ENCODE measurements around the gene NEBL. TPM values are rescaled to one million over a fixed set of nuclear protein-coding genes. Genes with fewer than 3 reads are reported as not detected.

Gene NEBL
- total and polyA plus RNA-seq, 2 experiments from 2014 or later: 6.3 to 12.3 TPM

DNA sequence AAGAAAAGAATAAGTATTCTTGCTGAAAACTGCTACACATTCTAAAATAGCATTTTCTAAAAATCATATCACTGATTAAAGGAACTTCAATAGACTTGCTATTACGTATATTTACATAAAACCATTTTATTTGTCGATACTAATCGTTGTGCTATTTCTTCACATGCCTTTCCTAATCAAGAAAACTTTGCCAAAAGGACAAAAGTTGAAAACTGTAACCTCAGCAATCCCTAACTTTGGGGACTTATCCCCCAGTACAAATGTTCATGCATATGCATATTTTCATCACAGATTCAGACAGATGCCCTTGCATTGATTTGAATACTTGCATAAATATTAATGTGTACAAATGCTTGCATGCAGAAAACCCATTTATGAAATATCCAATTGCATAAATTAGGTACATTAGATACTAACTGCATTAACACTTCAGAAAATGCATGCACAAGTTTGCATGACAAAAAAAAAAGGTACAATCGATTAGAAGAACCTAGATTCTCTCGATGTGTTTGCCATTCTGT lies 35.6 kb upstream of the NEBL start:
- H4K20me1 ChIP-seq (ENCODE audit: insufficient read depth, poor library complexity, severe bottlenecking): no peaks in the 10 kb centered on the region
- H2AFZ ChIP-seq: no peak overlapping the region
- DNase-seq (ENCODE audit: low spot score): no peak
- H3K36me3 ChIP-seq (replicated peaks; ENCODE audit: insufficient read depth, low read depth): no peaks in the 10 kb centered on the region
- H3K4me2 ChIP-seq: no peak overlapping the region
- no peaks in the 10 kb centered on the region for H3K9me3 ChIP-seq (ENCODE audit: low read depth)
- H3K9me2 ChIP-seq (replicated peaks; ENCODE audit: insufficient read depth): no peaks in the 10 kb centered on the region
- WGBS (ENCODE audit: low lambda C conversion rate, missing lambda C conversion rate): 98% methylated on average over 5 of the region's 5 CpGs
- H3K27ac ChIP-seq: no peak overlapping the region
- H3K79me2 ChIP-seq: no peaks in the 10 kb centered on the region
- H3K27me3 ChIP-seq: no peaks in the 10 kb centered on the region
- no peak for TF ChIP-seq EZH2 (IDR thresholded peaks at IDR 0.05; ENCODE audit: borderline replicate concordance)
- TF ChIP-seq EZH2phosphoT487 (IDR thresholded peaks at IDR 0.05; ENCODE audit: low read depth, severe bottlenecking, unreplicated experiment): no peak
- TF ChIP-seq, protein P1, sequence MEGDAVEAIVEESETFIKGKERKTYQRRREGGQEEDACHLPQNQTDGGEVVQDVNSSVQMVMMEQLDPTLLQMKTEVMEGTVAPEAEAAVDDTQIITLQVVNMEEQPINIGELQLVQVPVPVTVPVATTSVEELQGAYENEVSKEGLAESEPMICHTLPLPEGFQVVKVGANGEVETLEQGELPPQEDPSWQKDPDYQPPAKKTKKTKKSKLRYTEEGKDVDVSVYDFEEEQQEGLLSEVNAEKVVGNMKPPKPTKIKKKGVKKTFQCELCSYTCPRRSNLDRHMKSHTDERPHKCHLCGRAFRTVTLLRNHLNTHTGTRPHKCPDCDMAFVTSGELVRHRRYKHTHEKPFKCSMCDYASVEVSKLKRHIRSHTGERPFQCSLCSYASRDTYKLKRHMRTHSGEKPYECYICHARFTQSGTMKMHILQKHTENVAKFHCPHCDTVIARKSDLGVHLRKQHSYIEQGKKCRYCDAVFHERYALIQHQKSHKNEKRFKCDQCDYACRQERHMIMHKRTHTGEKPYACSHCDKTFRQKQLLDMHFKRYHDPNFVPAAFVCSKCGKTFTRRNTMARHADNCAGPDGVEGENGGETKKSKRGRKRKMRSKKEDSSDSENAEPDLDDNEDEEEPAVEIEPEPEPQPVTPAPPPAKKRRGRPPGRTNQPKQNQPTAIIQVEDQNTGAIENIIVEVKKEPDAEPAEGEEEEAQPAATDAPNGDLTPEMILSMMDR (IDR thresholded peaks at IDR 0.05; ENCODE audit: poor library complexity): no peak
- no peak overlapping the region for H3K4me3 ChIP-seq
- H3K4me1 ChIP-seq (ENCODE audit: insufficient read depth): no peaks in the 10 kb centered on the region

DNA sequence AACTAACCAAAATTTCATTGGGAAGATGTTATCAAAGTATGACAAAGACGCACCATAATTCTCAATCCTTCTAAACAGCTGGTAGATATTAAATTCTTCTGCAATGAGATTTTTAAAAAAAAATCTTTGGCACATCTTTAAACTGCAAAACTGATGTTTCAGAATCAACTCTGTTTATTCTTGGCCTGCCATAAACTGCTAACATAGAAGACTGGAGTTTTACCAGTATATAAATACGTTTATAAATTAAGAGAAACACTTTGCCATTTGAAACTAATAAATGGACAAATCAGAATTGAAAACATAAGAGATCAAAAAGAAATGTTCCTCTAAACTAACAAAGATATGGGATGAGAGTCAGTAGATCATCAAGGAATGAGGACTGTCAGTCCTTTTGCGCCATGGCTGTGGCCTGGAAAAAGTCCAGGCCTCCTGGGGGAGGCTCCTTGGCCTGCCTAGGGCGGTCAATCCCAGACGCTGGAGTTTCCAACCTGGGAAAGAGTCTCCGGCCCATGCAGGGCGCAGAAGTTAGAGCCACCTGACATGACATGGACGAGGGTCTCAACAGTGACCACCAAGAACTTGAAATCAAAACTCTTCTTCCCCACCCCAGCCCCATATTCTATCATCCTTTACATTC lies 34.2 kb upstream of the NEBL start:
- Histone ChIP-seq H3K4me2 (no peak overlapping the region), H3K4me3 (no peak overlapping the region), H3K9me2 (replicated peaks; ENCODE audit: insufficient read depth) (no peaks in the 10 kb centered on the region), H3K36me3 (replicated peaks; ENCODE audit: insufficient read depth, low read depth) (no peaks in the 10 kb centered on the region), H4K20me1 (ENCODE audit: insufficient read depth, poor library complexity, severe bottlenecking) (no peaks in the 10 kb centered on the region), H3K27ac (no peak overlapping the region), H3K27me3 (no peaks in the 10 kb centered on the region), H3K79me2 (no peaks in the 10 kb centered on the region), H3K4me1 (ENCODE audit: insufficient read depth) (no peaks in the 10 kb centered on the region), H3K9me3 (ENCODE audit: low read depth) (no peaks in the 10 kb centered on the region), H2AFZ (no peak overlapping the region)
- no peak for DNase-seq (ENCODE audit: low spot score)
- no peak for TF ChIP-seq EZH2 (IDR thresholded peaks at IDR 0.05; ENCODE audit: borderline replicate concordance)
- TF ChIP-seq, protein P1 (IDR thresholded peaks at IDR 0.05; ENCODE audit: poor library complexity): no peak
- no peak for TF ChIP-seq EZH2phosphoT487 (IDR thresholded peaks at IDR 0.05; ENCODE audit: low read depth, severe bottlenecking, unreplicated experiment)
- 70% methylated on average over 8 of the region's 8 CpGs for WGBS (ENCODE audit: low lambda C conversion rate, missing lambda C conversion rate)

DNA sequence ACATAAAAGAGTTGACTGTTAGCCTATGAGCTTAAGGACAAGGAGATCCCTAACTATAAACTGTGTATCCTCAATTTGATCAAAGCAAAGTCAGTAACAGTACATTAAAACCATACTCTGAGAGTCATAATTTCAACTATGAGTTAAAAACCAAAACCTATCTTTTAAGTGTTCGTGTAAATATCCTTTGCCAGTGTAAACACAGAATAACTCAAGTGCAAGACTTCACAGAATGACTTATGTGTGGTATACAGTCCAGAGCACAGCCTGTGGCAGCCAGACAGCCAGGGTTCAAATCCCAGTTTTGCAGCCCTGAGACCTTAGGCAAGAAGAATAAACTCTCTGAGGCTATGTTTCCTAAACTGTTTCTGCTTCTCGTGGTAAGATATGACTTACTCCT lies 30.3 kb upstream of the NEBL start:
- Histone ChIP-seq H3K9me2 (replicated peaks; ENCODE audit: insufficient read depth) (no peaks in the 10 kb centered on the region), H3K27me3 (no peaks in the 10 kb centered on the region), H3K27ac (no peak overlapping the region), H3K4me1 (ENCODE audit: insufficient read depth) (no peaks in the 10 kb centered on the region), H2AFZ (no peak overlapping the region), H3K4me2 (no peak overlapping the region), H3K79me2 (no peaks in the 10 kb centered on the region), H3K36me3 (replicated peaks; ENCODE audit: insufficient read depth, low read depth) (no peaks in the 10 kb centered on the region), H4K20me1 (ENCODE audit: insufficient read depth, poor library complexity, severe bottlenecking) (no peaks in the 10 kb centered on the region), H3K9me3 (ENCODE audit: low read depth) (no peaks in the 10 kb centered on the region), H3K4me3 (no peak overlapping the region)
- no peak for TF ChIP-seq EZH2 (IDR thresholded peaks at IDR 0.05; ENCODE audit: borderline replicate concordance)
- TF ChIP-seq EZH2phosphoT487 (IDR thresholded peaks at IDR 0.05; ENCODE audit: low read depth, severe bottlenecking, unreplicated experiment): no peak
- TF ChIP-seq, protein P1 (IDR thresholded peaks at IDR 0.05; ENCODE audit: poor library complexity): no peak
- DNase-seq (ENCODE audit: low spot score): no peak
- WGBS (ENCODE audit: low lambda C conversion rate, missing lambda C conversion rate): 62% methylated on average over 2 of the region's 2 CpGs
